Stimulated activated CD4-positive, alpha-beta T cell treated with anti-CD3 and anti-CD28 coated beads, TNF-alpha, amount 100 ng/mL, for 1 hour (primary cell): ENCODE data around the gene TBC1D32.
"Not testable (repeated sequence)": the region's sequence is repeated elsewhere in the genome, so short reads cannot be mapped to it uniquely, and the experiment has no call there.

ENCODE experiments used
- DNase-seq, 3 donors: peaks; one replicate each; pipeline ENCODE4 v3.0.0-alpha.2; 2020; ENCODE audit warnings: low read depth in 3 of 3, low spot score in 1 of 3

TBC1D32 gene

GRCh38 chr6:121333694-121334093, 586 bp downstream of the TBC1D32 start:
- DNase-seq, result not testable (repeated sequence)

- no peak for DNase-seq
These were observed 1.1 kb downstream of the TBC1D32 start for GRCh38 chr6:121333196-121333595.

GRCh38 chr6:121330516-121330915, 3.8 kb downstream of the TBC1D32 start:
- no peak for DNase-seq

GRCh38 chr6:121321282-121321681, 13.0 kb downstream of the TBC1D32 start:
- DNase-seq, result no peak

- no peak for DNase-seq
These were observed 14.7 kb downstream of the TBC1D32 start for GRCh38 chr6:121319603-121320002.

GRCh38 chr6:121319112-121319553, 15.1 kb downstream of the TBC1D32 start:
- no peak for DNase-seq

- no peak for DNase-seq
These were observed 19.7 kb downstream of the TBC1D32 start for GRCh38 chr6:121314381-121315112.

- DNase-seq, result not testable (repeated sequence)
These were observed 22.5 kb downstream of the TBC1D32 start for GRCh38 chr6:121311814-121312213.

- DNase-seq, result no peak
These were observed 23.8 kb downstream of the TBC1D32 start for GRCh38 chr6:121310495-121310894.

GRCh38 chr6:121309768-121310469, 24.4 kb downstream of the TBC1D32 start:
- no peak for DNase-seq

GRCh38 chr6:121305957-121306607, 28.2 kb downstream of the TBC1D32 start:
- DNase-seq, result no peak

GRCh38 chr6:121302882-121303281, 31.4 kb downstream of the TBC1D32 start:
- no peak for DNase-seq

- not testable (repeated sequence) for DNase-seq
These were observed 33.1 kb downstream of the TBC1D32 start for GRCh38 chr6:121301156-121301555.

- DNase-seq, result no peak
These were observed 36.6 kb downstream of the TBC1D32 start for GRCh38 chr6:121297694-121298093.

GRCh38 chr6:121285041-121285440, 49.2 kb downstream of the TBC1D32 start:
- DNase-seq, result no peak

GRCh38 chr6:121274666-121275295, 59.5 kb downstream of the TBC1D32 start:
- DNase-seq, result no peak

GRCh38 chr6:121263742-121264141, 70.5 kb downstream of the TBC1D32 start:
- no peak for DNase-seq

GRCh38 chr6:121260651-121261102, 73.6 kb downstream of the TBC1D32 start:
- DNase-seq, result no peak

GRCh38 chr6:121247386-121247785, 86.9 kb downstream of the TBC1D32 start:
- DNase-seq, result no peak

GRCh38 chr6:121242386-121242785, 91.9 kb downstream of the TBC1D32 start:
- no peak for DNase-seq

GRCh38 chr6:121237859-121238258, 96.4 kb downstream of the TBC1D32 start:
- DNase-seq, result no peak
